D341Med (cell line): Measurements from ENCODE around the gene NSG1.
"Not testable (repeated sequence)": the region's sequence is repeated elsewhere in the genome, so short reads cannot be mapped to it uniquely, and the experiment has no call there.

Experiments used
- DNase-seq: peaks from one replicate; pipeline ENCODE4 v3.0.0; 2012; ENCODE audit warnings: low spot score

Gene NSG1

GRCh38 chr4:4386736-4387392, at the start of gene NSG1:
TSS of gene NSG1 (plus strand) at chr4:4387102. CDS start at chr4:4387630, 528 bp downstream.
- DNase-seq, result peak; percentile 79

DNA sequence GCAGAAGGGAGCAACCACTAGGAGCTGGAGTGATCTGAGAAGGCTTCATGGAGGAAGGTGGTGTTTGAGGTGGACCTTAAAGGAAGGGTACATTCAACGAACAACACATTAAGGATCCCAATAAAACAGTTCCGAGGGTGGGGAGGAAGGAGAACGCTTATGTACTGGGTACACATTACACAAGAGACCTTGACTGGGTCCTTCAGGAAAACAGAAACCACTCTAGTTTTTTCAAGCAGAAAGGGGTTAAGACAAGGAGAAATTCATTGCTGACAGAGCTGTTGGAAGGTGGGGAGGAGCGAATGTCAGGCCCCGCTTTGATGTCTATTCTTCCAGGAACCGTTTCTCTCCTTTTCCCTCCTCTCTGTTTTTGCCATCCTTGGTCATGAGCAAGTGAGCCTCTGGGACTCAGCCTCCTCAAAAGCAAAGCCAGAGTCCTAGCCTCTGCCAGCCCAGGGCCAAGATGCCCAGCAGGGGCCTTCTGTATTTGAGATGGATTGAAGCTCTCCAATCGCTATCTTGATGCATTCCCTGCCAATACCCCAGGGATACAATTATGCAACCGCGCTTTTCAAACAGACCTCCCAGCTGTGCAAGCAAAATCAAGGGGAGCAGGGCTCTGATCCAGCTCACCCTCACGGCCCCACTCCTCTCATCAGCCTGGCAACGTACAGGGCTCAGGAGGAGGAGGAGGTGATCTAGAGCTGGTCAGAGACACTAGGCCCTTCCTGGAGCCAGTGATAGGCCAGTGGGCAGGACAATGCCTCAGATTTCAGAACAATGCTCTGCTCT, 48.5 kb upstream of the NSG1 start:
- no peak for DNase-seq

GRCh38 chr4:4339504-4340085, 47.3 kb upstream of the NSG1 start:
- DNase-seq, result peak; percentile 61

GRCh38 chr4:4341861-4342650, 44.8 kb upstream of the NSG1 start:
- no peak for DNase-seq

DNA sequence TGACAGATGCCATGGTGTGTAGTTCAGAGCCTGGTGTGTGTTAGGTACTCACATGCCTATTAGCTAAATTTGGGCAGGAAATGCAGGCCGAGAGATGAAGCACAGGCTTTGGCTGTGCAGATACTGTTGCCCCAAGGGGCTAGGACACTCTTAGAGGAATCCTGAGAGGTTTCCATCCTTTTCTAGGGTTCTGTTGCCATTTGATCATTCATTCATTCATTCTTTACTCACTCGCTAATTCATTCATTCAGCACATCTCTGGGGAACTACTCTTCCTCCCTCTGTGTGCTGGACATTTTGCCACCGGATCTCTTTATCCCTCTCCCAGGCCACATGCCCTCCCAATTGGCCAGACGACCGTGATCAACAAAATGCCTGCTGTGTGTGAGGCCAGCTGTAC, 43.9 kb upstream of the NSG1 start:
- no peak for DNase-seq

DNA sequence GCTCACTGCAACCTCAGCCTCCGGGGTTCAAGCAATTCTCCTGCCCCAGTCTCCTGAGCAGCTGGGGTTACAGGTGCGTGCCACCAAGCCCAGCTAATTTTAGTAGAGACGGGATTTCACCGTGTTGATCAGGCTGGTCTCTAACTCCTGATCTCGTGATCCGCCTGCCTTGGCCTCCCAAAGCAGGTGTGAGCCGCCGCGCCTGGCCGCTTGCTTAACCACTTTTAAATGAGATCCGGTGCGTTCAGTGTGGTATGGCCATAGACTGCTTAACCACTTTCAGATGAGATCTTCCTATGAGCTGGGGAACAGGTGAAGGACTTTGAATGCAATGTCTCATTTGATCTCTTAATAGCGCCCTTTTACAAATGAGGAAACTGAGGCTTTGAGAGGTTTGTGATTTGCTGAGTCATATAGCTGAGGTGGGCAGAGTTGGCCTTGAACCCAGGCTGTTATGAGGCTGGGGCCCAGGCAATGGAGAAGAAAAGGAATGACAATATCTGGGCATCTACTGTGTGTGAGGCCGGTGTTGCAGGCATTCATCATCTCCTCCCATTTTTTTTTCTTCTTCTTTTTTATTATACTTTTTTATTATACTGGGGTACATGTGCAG, 41.9 kb upstream of the NSG1 start:
- no peak for DNase-seq

- no peak for DNase-seq
These were observed 39.3 kb upstream of the NSG1 start for GRCh38 chr4:4347585-4347984.

DNA sequence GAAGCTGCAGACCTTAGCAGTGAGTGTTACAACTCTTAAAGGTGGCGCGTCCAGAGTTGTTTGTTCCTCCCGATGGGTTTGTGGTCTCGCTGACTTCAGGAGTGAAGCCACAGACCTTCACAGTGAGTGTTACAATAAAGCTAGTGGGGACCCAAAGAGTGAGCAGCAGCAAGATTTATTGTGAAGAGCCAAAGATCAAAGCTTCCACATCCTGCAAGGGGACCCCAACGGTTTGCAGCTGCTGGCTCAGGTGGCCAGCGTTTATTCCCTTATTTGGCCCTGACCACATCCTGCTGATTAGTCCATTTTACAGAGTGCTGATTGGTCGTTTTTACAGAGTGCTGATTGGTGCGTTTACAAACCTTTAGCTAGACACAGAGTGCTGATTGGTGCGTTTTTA, 38.3 kb upstream of the NSG1 start:
- not testable (repeated sequence) for DNase-seq

GRCh38 chr4:4349867-4350266, 37.0 kb upstream of the NSG1 start:
- no peak for DNase-seq

- DNase-seq, result no peak
These were observed 36.0 kb upstream of the NSG1 start for GRCh38 chr4:4350909-4351308.

- no peak for DNase-seq
These were observed 31.6 kb upstream of the NSG1 start for GRCh38 chr4:4355302-4355701.

- no peak for DNase-seq
These were observed 30.5 kb upstream of the NSG1 start for GRCh38 chr4:4356106-4357041.

DNA sequence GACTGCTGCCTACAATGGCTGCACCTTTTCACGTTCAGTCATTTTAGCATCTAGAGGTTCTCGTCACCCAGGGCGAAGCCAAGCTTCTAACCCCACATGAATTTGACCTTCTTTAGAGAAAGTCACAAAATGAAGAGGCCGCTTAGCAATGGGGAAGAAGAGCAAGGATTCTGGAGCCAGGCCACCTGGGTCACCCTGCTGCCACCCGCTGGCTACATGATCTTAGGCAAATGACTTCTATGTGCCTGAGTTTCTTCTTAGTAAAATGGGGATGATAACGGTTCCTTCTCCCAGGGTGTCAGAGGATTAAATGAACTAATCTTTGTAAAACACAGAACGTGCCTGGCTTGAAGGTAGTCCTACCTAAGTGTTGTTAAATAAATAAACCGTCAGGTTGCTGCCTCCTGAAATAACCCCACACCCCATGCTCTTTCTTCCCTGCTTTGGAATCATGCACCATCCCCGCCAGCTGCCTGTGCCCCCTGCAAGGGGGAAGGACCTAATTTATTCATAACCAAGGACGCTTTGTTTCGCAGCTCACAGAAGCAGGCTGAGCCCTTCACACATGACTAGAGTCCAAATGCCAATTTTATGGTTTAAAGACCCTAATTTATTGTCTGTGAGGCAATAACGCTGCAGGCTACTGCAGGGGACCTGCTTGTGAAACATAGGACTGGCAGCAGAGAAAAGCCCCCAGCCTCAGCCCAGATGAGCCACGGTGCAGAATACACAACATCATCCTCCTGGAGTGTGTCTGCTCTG, 28.6 kb upstream of the NSG1 start:
- no peak for DNase-seq

- no peak for DNase-seq
These were observed 25.0 kb upstream of the NSG1 start for GRCh38 chr4:4361883-4362282.

DNA sequence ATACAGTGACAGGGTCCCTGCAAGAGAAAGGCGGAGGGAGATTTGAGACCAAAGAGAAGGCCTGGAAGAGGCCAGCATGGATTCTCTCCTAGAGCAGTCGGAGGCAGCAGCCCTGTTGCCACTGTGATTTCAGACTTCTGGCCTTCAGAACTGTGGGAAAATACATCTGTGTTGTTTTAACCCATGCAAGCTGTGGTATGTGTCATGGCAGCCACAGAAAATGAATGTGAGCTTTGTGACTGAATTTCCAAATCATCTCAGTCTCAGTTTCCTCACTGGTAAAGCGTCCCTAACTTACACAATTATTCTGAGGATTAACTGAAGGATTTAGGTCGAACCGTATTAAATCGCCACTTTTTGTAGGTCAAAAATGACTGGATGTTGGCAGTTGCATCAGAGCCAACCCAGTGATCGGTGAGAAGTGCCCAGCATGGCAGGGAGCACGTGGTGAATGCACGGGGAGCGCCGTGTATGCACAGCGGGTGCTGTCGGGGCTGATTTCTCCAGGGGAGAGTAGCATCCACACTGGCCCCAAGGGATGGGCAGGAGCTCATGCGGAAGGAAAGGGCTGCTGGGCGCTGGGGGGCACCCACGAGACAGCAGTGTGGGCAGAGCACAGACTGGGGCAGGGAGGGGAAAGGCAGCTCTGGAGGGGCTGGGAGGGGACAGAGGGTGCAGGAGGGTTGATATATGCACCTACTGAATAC, 23.8 kb upstream of the NSG1 start:
- no peak for DNase-seq

- DNase-seq, result no peak
These were observed 22.8 kb upstream of the NSG1 start for GRCh38 chr4:4364061-4364460.

DNA sequence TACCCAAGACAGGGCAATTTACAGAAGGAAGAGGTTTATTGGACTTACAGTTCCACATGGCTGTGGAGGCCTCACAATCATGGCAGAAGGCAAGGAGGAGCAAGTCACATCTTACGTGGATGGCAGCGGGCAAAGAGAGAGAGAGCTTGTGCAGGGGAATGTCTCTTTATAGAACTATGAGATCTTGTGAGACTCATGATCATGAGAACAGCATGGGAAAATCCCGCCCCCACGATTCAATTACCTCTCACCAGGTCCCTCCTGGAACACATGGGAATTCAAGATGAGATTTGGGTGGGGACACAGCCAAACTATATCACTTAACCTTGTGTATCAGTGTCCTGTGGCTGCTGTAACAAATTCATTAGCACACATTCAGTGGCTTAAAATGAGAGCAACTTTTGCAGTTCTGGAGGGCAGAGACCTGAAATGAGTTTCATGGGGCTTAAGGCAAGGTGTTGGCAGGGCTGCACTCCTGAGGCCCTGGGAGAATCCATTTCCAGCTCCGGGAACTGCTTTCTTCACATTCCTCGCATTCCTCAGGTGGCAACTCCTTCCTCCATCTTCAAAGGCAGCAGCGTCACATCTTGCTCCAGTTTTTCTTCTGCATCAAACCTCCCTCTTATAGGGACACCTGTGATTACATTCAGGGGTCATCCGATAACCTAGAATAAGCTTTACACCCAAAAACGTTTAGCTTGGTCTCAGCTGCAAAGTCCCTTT, 22.3 kb upstream of the NSG1 start:
- no peak for DNase-seq

- DNase-seq, result no peak
These were observed 17.9 kb upstream of the NSG1 start for GRCh38 chr4:4368809-4369580.
